GM10266 (cell line): ENCODE data around the gene COL11A2.

Experiments used
- DNase-seq: peaks from one replicate; pipeline ENCODE4 v3.0.0; 2012; ENCODE audit errors: extremely low spot score
- TF ChIP-seq, protein P1 (sequence below): IDR thresholded peaks from 2 replicates; pipeline ENCODE4 v1.5.1; 2012; ENCODE audit warnings: mild to moderate bottlenecking, low read depth; ENCODE audit not compliant: control insufficient read depth, insufficient read depth; ENCODE audit errors: missing control alignments

The COL11A2 gene

DNA sequence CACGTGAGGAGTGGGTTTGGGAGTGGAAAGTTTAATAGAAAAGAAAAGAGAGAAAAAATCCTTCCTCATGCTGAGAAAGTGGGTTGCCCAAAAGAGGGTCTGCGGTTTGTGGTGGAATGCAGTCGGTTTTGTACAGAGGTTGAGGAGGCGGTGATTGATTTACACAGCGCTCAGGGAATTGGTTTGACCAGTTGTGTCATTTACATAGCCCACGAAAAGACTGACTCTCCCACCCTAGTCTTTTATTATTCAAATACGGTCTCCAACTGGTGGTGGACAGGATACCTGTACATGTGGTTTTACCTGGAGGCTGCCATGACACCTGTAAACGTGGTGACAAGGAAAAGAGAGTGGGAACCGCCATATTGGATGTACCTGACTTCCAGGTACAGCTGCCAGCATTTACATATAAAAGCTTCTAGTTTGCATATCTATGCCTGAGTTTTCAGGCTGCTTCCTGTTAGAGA is 74.4 kb downstream of the COL11A2 start:
- TF ChIP-seq, protein P1, sequence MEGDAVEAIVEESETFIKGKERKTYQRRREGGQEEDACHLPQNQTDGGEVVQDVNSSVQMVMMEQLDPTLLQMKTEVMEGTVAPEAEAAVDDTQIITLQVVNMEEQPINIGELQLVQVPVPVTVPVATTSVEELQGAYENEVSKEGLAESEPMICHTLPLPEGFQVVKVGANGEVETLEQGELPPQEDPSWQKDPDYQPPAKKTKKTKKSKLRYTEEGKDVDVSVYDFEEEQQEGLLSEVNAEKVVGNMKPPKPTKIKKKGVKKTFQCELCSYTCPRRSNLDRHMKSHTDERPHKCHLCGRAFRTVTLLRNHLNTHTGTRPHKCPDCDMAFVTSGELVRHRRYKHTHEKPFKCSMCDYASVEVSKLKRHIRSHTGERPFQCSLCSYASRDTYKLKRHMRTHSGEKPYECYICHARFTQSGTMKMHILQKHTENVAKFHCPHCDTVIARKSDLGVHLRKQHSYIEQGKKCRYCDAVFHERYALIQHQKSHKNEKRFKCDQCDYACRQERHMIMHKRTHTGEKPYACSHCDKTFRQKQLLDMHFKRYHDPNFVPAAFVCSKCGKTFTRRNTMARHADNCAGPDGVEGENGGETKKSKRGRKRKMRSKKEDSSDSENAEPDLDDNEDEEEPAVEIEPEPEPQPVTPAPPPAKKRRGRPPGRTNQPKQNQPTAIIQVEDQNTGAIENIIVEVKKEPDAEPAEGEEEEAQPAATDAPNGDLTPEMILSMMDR, result no peak
- DNase-seq, result peak; percentile 15

DNA sequence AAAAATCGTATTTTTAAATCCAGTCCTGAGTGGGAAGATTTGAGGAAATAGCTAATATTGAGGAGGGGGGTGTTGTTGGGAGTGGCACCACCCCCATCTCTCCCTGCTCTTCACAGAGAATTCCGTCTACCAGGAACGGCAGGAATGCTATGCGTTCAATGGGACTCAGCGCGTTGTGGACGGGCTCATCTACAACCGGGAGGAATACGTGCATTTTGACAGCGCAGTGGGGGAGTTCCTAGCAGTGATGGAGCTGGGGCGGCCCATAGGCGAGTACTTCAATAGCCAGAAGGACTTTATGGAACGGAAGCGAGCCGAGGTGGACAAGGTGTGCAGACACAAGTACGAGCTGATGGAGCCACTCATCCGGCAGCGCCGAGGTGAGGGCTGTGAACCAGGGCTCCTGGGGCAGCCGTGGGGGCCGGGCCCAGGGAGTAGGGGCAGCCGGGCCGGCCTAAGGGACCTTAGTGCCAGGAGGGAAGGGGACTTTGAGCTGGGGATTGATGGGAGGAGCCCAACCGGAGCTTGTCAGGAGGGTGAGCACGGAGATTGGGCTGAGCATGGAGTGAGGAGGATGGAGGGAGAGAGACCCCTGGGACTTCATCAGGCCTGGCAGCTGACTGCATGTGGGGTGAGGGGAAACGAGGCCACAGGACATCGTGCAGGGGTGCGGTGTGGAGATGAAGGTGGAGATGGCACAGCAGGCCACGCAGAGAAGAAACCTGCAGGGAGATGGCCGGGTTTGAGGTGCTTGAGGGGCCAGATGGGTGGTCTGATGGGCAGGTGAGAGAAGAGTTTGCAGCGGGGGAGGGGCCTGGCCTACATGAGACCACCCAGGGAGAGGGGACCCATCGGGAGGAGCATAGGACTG is 75.2 kb downstream of the COL11A2 start:
- DNase-seq, result no peak
- TF ChIP-seq, protein P1, result no peak

DNA sequence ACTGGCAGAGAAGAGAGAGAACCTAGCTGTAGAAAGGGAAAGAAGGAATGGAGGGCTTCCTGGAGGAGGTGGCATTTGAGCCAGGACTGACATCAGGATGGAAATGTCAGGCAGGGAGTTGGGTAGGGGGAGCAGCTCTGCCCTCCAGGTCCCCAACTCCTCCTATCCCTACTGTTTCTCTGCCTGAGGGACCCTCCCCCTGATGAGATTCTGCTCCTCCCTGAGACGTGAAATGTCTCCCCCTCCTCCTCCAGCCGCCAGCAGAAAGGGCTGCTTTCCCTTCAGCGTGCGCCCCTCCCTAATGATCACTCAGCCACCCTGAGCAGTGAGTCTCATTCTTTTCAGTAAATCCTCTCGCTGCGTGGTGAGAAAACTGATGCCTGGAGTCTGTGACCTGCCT is 75.8 kb downstream of the COL11A2 start:
- no peak for DNase-seq
- TF ChIP-seq, protein P1, result no peak

DNA sequence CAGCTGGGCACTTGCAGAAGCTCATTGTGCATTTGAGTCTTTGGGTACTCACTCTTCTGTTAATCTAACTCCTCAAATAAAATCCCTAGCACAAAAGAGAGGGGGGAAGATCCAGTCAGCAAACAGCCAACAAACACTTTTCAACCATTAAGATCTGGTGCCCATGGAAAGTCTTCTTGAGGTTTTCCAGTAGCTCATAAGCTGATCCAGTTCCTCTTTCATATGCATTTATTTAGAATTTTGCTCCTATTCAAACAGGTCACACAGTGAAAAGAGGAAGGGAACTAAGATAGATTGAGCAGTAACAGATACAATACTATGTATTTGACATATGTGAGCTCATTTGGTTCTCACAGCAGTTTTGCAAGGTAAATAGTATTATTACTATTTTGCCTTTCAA is 77.9 kb downstream of the COL11A2 start:
- TF ChIP-seq, protein P1, result no peak

DNA sequence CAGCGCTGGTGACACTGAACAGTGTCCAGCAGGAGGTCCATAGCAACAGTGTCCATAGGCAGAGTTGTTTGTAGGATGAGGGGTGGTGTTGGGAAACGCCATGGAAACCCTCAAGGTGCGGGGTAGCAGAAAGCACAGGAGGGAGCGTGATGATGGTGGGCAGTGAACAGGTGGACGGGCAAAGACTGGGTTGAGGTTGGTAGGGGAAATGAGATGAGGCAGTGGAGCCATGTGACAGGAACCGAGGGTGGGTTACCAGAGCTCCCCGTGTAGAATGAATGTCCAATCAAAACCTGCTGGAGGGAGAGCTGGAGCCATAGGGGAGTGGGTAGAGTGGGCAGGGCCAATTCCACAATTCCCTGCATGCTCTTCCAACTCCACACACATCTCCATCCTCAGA is 78.5 kb downstream of the COL11A2 start:
- TF ChIP-seq, protein P1, result no peak
- DNase-seq, result no peak

More for the DNA sequence above, 77.9 kb downstream of the COL11A2 start:
- DNase-seq, result no peak
